GM18909 (cell line): ENCODE results near the gene HADH.
"Not testable (repeated sequence)": the region's sequence is repeated elsewhere in the genome, so short reads cannot be mapped to it uniquely, and the experiment has no call there.

Experiments used
- ATAC-seq: cut with Tn5 transposase; IDR thresholded peaks from one replicate; pipeline ENCODE4 v1.9.1; 2021; ENCODE audit warnings: mild to moderate bottlenecking; ENCODE audit not compliant: unreplicated experiment, poor library complexity

HADH gene

DNA sequence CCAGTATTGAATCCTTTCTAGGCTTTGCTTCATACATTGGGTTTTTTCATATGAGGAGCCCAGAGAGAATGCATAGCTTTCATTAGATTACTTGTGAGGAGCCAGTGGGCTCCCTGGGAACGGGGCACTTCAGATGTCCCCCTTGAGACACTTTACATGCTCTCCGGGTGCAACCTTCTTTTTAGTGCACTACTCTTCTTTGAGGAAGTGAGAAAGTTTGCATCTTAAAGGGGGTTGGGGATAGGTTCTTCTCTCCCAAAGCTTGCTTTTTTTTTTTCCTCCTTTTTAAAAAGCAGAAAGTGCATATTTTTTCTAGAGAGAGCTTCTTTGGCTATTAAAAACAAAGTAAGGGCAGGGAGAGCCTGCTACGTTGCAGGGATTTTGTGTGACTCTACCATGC is 4.3 kb downstream of the HADH start:
- peak; percentile 37 for ATAC-seq

DNA sequence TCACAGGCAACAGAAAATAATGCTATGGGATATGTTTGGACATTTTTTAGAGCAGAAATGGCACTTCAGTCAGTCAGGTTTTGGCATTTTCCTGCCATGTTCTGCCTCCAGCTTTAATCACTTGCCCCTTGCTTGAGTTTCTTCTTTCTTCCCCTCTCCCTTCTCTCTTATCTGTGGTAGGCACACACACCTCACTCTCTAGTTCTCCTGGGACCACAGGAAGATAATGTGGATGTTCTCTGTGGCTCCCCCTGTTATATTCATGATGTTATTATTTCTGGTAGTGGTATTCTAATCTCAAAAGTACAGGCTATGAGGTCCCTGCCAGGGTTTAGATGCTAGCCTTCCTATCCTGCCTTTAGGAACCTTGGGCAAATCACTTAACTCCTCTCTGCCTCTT is 5.2 kb downstream of the HADH start:
- ATAC-seq: no peak

DNA sequence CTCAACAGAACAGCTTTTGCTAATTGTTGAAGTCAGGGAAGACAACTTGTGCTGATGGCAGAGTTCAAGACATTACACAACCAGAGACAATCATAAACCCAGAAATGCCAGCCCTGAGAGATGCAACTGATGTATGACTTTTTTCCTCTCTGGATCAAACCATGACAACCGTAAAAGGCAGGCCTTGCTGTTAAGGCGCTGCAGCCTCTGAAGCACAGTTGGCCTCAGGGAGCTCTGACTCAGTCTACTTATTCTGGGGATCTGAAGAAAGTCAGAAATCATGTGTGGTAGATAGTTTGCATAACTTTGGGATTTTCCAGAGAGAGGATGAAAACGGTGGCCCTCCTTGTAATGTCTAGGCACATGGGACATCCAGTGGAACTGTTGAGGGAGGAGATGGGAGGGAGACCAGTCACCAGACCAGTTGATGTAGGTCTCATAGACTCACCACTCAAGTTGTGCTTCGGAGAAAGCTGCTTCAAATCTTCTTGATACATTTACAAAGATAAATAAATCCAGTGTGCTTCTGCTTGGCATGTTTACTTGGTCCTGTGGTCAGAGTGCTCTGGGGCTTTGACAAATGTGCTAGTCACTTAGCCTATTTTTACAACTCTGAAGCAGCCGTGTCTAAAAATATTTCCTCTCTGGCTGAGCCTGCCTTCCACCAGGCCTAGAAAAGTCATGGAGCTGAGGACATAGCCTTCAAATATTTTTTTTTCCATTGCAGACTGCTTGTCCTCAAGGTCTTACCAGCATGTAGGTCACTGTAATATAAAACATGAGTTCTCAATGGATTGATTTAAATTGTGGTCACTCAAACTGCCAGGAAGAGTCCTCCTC is 7.5 kb downstream of the HADH start:
- ATAC-seq: no peak

- ATAC-seq: no peak
Measured at GRCh38 chr4:107997794-107998193, 8.1 kb downstream of the HADH start.

DNA sequence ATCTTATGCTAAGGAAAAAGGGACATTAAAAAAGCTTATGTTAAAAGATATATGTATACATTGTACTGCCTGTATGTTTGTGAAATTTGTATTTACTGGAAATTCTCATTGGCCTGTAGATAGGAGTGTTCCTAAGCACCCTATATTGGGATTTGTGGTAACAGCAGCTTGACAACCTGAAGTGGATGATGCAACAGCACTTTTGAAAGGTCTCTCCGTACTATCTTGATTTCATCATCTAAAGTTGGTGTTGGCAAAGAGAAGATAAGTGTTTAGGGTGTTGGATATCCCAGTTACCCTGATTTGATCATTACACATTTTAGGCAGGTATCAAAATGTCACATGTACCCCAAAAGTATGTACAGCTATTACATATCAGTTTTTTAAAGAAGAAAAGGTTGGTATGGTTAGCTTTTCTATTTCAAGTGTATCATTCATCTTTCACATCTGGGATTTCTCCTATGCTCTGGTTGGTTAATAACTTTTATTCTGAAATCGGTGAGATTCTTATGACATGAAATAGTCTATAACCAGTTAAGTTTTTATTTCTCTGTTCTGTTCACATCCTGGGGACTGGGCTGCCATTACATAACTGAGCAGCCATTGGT is 10.3 kb downstream of the HADH start:
- no peak for ATAC-seq

- ATAC-seq: no peak
Measured at GRCh38 chr4:108001540-108002135, 11.9 kb downstream of the HADH start.

- no peak for ATAC-seq
Measured at GRCh38 chr4:108003982-108004515, 14.4 kb downstream of the HADH start.

- ATAC-seq: no peak
Measured at GRCh38 chr4:108004646-108005045, 15.0 kb downstream of the HADH start.

DNA sequence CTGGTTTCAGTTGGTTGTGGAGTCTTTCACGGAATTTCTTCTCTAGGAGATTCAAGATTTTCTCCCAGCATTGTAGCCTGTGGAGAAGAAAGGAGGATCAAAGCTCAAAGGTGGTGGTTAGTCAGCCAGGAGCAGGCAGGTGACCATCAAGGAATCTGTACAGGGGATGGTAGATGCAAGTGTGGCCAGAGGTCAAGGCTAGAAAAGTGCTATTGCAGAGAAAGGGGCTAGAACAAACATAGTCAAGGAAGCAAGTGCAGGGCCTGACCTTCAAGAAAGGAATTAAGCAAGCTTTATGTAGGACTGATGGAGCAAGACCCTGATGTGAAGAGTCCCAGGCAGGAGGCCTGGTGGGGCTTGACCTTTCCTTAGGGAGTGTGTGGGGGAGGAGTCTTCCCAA is 16.1 kb downstream of the HADH start:
- ATAC-seq: no peak

- ATAC-seq: no peak
Measured at GRCh38 chr4:108006361-108006760, 16.7 kb downstream of the HADH start.

GRCh38 chr4:108007984-108008383 is 18.3 kb downstream of the HADH start:
- no peak for ATAC-seq

DNA sequence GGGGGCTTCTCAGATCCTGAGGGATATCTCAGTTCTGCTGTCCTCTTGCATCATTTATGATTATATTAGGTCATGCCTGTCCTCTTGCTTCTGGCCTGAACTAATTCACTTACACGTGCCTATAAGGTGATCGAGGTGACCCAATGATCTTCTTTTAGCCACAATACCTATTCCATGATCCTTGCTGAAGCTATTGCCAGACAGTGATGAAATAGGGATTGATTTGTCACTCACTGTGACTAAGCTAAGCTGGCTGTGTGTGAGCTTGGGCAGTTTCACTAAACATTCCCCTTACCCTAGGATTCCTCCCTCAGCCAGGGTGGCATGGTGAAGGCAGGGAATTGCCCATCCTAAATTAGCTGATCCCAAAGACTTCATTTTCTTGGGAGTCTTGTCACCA is 19.0 kb downstream of the HADH start:
- no peak for ATAC-seq

DNA sequence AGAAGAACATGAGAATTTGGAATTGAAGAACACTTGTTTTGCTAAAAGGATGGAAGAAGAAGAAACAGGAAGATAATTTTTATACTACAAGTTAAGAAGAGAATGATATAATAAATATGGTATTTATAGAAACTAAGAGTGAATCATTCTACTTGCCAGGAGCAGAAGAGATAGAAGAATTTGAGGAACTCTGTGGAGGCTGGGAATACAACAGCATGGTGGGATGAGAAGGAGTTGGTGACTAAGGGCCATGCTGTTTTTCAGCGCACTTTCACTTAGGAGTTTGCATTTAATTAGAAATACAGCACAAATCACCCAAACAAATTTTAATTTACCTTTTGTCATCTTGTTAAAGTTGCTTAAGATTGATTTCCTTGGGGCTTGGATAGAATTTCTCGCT is 20.5 kb downstream of the HADH start:
- no peak for ATAC-seq

GRCh38 chr4:108012382-108012781 is 22.7 kb downstream of the HADH start:
- not testable (repeated sequence) for ATAC-seq

- ATAC-seq: no peak
Measured at GRCh38 chr4:108013327-108013726, 23.6 kb downstream of the HADH start.

GRCh38 chr4:108013955-108014354 is 24.3 kb downstream of the HADH start:
- no peak for ATAC-seq

- peak; percentile 86 for ATAC-seq
Measured at GRCh38 chr4:108018040-108018883, 28.6 kb downstream of the HADH start.

- no peak for ATAC-seq
Measured at GRCh38 chr4:108018884-108019187, 29.1 kb downstream of the HADH start.

GRCh38 chr4:108024085-108024877 is 34.6 kb downstream of the HADH start:
- ATAC-seq: no peak

GRCh38 chr4:108024878-108025165 is 35.1 kb downstream of the HADH start:
- ATAC-seq: no peak
